ENCODE data around the gene CENPB. TPM values are rescaled to one million over a fixed set of nuclear protein-coding genes. Genes with fewer than 3 reads are reported as not detected.
A peak's percentile ranks its signal among the peaks of the same experiment; 100 is the strongest.

Gene CENPB
- total and polyA plus RNA-seq, 8 donors = 30.2 to 46.5 (median 39.3) TPM

DNA sequence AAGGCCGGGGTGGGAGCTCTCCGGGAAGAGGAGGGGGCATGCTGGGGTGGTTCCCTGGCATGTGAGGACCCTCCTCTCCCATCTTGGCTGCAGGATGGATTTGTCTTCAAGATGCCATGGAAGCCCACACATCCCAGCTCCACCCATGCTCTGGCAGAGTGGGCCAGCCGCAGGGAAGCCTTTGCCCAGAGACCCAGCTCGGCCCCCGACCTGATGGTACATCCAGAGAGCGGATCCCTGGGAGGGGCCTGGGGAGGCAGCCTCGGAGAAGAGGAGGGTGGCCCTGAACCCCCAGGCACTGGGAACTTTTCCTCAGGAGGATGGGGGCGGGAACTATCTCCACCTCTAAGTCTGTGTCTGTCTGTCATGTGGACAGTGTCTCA lies 14.3 kb upstream of the CENPB start:
- peaks cover 1 to 9% (median 3%) of the 10 kb centered on the region in 3 donors for H3K4me1 ChIP-seq
- no peaks in the 10 kb centered on the region for H3K9me3 ChIP-seq
- intact Hi-C loops (cut with DNase I) = no loop called here
- H3K27me3 ChIP-seq = no peaks in the 10 kb centered on the region
- no peaks in the 10 kb centered on the region for H3K36me3 ChIP-seq
- WGBS, 2 donors = 94 to 97% methylated on average over 8 of the region's 8 CpGs
- H3K27ac ChIP-seq = no peak overlapping the region
- ATAC-seq = no peak
- DNase-seq = peak in 1 of 6 donors; percentile 21
- no peak for FAIRE-seq
- TF ChIP-seq, protein P1, sequence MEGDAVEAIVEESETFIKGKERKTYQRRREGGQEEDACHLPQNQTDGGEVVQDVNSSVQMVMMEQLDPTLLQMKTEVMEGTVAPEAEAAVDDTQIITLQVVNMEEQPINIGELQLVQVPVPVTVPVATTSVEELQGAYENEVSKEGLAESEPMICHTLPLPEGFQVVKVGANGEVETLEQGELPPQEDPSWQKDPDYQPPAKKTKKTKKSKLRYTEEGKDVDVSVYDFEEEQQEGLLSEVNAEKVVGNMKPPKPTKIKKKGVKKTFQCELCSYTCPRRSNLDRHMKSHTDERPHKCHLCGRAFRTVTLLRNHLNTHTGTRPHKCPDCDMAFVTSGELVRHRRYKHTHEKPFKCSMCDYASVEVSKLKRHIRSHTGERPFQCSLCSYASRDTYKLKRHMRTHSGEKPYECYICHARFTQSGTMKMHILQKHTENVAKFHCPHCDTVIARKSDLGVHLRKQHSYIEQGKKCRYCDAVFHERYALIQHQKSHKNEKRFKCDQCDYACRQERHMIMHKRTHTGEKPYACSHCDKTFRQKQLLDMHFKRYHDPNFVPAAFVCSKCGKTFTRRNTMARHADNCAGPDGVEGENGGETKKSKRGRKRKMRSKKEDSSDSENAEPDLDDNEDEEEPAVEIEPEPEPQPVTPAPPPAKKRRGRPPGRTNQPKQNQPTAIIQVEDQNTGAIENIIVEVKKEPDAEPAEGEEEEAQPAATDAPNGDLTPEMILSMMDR (IDR thresholded peaks at IDR 0.05) = no peak
- no peak overlapping the region for H3K4me3 ChIP-seq

DNA sequence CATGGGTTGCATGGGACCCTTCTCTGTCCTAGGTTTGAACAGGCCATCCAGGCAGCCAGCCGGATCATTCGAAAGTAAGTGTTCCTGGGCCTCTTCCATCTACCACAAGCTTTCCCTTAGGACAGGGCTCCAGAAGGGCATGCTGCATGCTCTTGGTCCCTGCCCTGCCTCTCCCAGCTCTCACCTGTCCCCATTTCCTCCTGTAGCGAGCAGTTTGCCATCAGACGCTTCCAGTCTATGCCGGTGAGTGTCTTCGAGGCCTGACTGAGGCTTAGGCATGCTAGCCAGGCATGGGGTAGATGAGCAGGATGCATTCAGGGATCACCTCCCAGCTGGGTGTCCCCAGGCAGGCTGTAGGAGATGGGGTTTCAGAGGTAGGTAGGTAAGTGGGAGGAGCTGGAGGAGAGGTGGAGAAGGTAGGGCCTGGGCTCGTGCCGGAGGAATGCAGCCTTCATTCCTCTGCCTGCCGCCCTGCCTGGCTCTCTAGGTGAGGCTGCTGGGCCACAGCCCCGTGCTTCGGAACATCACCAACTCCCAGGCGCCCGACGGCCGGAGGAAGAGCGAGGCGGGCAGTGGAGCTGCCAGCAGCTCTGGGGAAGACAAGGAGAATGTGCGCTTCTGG lies 13.8 kb upstream of the CENPB start:
- H3K4me1 ChIP-seq = peaks cover 0 to 7% (median 0%) of the 10 kb centered on the region in 3 donors
- FAIRE-seq = no peak
- H3K27me3 ChIP-seq = no peaks in the 10 kb centered on the region
- TF ChIP-seq, protein P1 (IDR thresholded peaks at IDR 0.05) = no peak
- no peak overlapping the region for H3K4me3 ChIP-seq
- 94 to 95% methylated on average over 11 to 18 of the region's 18 CpGs for WGBS, 2 donors
- no peaks in the 10 kb centered on the region for H3K9me3 ChIP-seq
- H3K36me3 ChIP-seq = no peaks in the 10 kb centered on the region
- no peak for ATAC-seq
- no peak overlapping the region for H3K27ac ChIP-seq
- DNase-seq = peak in 1 of 6 donors; percentile 9
- intact Hi-C loops (cut with DNase I) = no loop called here

DNA sequence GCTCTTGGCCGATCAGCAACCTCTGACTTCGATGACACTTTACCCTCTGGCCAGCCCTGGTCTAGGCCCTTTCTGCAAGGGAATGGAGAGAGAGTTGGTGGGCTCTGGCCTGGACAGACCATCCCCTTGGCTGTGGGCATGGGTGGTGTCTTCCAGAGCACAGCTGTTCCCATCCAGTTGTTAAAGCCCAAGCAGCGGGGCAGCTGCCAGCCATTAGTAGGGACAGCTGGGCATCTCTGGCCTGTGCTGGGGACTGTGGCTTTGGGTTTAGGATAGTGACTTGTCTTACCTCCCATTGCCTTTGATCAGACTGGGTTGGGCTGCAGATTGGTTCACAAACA lies 12.3 kb upstream of the CENPB start:
- Histone ChIP-seq H3K36me3 (no peaks in the 10 kb centered on the region), H3K27ac (no peak overlapping the region), H3K27me3 (no peaks in the 10 kb centered on the region), H3K4me1 (peaks cover 0 to 7% (median 0%) of the 10 kb centered on the region in 3 donors), H3K4me3 (no peak overlapping the region), H3K9me3 (no peaks in the 10 kb centered on the region)
- intact Hi-C loops (cut with DNase I) = no loop called here
- FAIRE-seq (no peak), DNase-seq (no peak), ATAC-seq (no peak)
- 92 to 95% methylated on average over 3 of the region's 3 CpGs for WGBS, 2 donors
- TF ChIP-seq, protein P1 (IDR thresholded peaks at IDR 0.05) = no peak

DNA sequence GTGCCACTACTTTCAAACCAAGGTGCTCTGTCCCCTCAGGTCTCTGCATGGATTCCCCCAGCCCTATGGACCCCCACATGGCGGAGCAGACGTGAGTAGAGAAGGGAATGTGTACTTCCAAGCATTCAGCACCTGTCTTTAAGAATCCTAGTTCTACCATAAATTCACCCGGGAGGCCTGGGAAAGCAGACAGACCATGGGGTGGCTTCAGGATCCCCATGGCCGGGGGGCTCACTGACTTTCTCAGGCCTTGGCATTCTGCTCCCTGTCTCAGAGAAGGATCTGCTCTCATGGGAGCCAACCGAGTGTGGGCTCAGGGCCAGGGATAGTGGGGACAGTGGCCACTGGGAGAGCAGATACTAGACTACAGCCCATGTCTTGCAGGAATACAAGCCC lies 11.8 kb upstream of the CENPB start:
- Histone ChIP-seq H3K4me1 (peaks cover 0 to 7% (median 0%) of the 10 kb centered on the region in 3 donors), H3K4me3 (no peak overlapping the region), H3K36me3 (no peaks in the 10 kb centered on the region), H3K27me3 (no peaks in the 10 kb centered on the region), H3K27ac (no peak overlapping the region), H3K9me3 (no peaks in the 10 kb centered on the region)
- intact Hi-C loops (cut with DNase I) = no loop called here
- TF ChIP-seq, protein P1 (IDR thresholded peaks at IDR 0.05) = no peak
- ATAC-seq = no peak
- FAIRE-seq = no peak
- WGBS, 2 donors = 82 to 89% methylated on average over 5 of the region's 5 CpGs
- no peak for DNase-seq

DNA sequence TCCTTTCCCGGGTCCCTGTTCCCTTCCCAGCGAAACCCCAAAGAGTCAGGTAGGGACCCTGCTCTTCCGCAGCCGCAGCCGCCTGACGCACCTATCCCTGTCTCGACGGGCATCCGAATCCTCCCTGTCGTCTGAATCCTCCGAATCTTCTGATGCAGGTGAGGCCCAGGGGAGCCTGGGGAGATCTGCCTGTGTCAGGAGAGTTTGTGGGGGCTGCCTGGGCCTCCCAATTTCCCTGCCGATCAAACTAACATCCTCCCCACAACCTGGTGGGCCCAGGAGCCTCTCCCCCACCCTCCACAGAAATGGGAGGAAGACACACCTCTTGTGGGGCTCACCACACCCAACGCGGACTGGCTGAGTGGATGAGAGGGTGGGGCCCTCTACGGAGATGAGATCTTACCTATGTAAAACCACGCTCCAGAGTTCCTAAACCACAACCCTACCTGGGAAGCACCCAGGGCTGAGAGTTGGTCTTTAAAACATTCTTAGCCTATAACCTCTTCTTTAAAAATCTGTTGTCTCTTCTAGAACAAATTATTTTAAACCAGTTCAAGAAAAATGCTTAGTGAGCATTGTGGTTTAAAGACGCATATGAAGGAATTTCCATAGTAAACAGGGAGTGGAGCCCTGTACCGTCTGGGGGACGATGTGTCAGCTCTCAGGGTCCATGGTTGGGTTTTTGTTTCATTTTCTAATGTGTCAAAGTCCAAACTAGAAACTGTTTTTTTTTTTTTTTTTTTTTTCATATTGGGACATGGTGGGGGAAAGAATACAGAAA lies 11.2 kb upstream of the CENPB start:
- Histone ChIP-seq H3K27ac (no peak overlapping the region), H3K36me3 (no peaks in the 10 kb centered on the region), H3K9me3 (no peaks in the 10 kb centered on the region), H3K27me3 (no peaks in the 10 kb centered on the region), H3K4me3 (peak overlapping the region in 1 of 4 donors; percentile 72), H3K4me1 (peaks cover 0 to 7% (median 0%) of the 10 kb centered on the region in 3 donors)
- DNase-seq (no peak), FAIRE-seq (no peak), ATAC-seq (no peak)
- TF ChIP-seq, protein P1 (IDR thresholded peaks at IDR 0.05) = no peak
- 82 to 85% methylated on average over 19 of the region's 19 CpGs for WGBS, 2 donors
- intact Hi-C loops (cut with DNase I) = no loop called here
